Measurements from ENCODE around the gene TOMM34.

GRCh38 chr20:44897133-44897532, 63.1 kb downstream of the TOMM34 start:
- TF ChIP-seq GATA2 (IDR thresholded peaks at IDR 0.05; ENCODE audit: low read depth, low read length) (no peak), GATA3 (IDR thresholded peaks at IDR 0.05; ENCODE audit: low read depth, low read length) (no peak)
